BE2C (cell line): ENCODE data around the gene UBXN2A.
"Not testable (repeated sequence)": the region's sequence is repeated elsewhere in the genome, so short reads cannot be mapped to it uniquely, and the experiment has no call there.

Experiments
- DNase-seq: peaks from one replicate; pipeline ENCODE4 v3.0.0-alpha.2; 2020
- H3K27me3 ChIP-seq: fragments of 250-450 bp; sonication (Bioruptor Pico); 2 replicates; pipeline ENCODE4 v1.5.1; 2020; ENCODE audit warnings: mild to moderate bottlenecking
- H3K36me3 ChIP-seq: fragments of 250-450 bp; sonication (Bioruptor Pico); 2 replicates; pipeline ENCODE4 v1.5.1; 2020; ENCODE audit warnings: mild to moderate bottlenecking
- H3K4me1 ChIP-seq: fragments of 250-450 bp; sonication (Bioruptor Pico); 2 replicates; pipeline ENCODE4 v1.5.1; 2020
- H3K4me3 ChIP-seq: 2 replicates; pipeline ENCODE4 v1.5.1; 2011; ENCODE audit warnings: low read depth, low read length
- H3K9me3 ChIP-seq: fragments of 250-450 bp; sonication (Bioruptor Pico); 2 replicates; pipeline ENCODE4 v1.5.1; 2020
- CTCF ChIP-seq: IDR thresholded peaks from 2 replicates; pipeline ENCODE4 v1.5.1; 2012; ENCODE audit warnings: mild to moderate bottlenecking, low read depth, low read length

Gene UBXN2A

GRCh38 chr2:24022975-24023575, 82.8 kb downstream of the UBXN2A start:
- Histone ChIP-seq H3K27me3 (no peaks in the 10 kb centered on the region), H3K9me3 (no peaks in the 10 kb centered on the region), H3K4me3 (no peak overlapping the region), H3K4me1 (no peaks in the 10 kb centered on the region), H3K36me3 (peaks cover 25% of the 10 kb centered on the region)
- DNase-seq = no peak
- no peak for TF ChIP-seq CTCF

- H3K27me3 ChIP-seq = no peaks in the 10 kb centered on the region
- H3K4me3 ChIP-seq = no peak overlapping the region
- no peak for TF ChIP-seq CTCF
Observed at GRCh38 chr2:24024018-24024417, 83.8 kb downstream of the UBXN2A start.

GRCh38 chr2:24024996-24025663, 84.9 kb downstream of the UBXN2A start:
- Histone ChIP-seq H3K9me3 (no peaks in the 10 kb centered on the region), H3K4me1 (no peaks in the 10 kb centered on the region), H3K4me3 (no peak overlapping the region), H3K27me3 (no peaks in the 10 kb centered on the region), H3K36me3 (peaks cover 39% of the 10 kb centered on the region)
- DNase-seq = no peak
- TF ChIP-seq CTCF = no peak

More at GRCh38 chr2:24024018-24024417, 83.8 kb downstream of the UBXN2A start:
- Histone ChIP-seq H3K9me3 (no peaks in the 10 kb centered on the region), H3K36me3 (peaks cover 28% of the 10 kb centered on the region), H3K4me1 (no peaks in the 10 kb centered on the region)
- peak; percentile 31 for DNase-seq

- no peak overlapping the region for H3K4me3 ChIP-seq
- no peak for TF ChIP-seq CTCF
- peaks cover 47% of the 10 kb centered on the region for H3K36me3 ChIP-seq
- DNase-seq = no peak
- no peaks in the 10 kb centered on the region for H3K27me3 ChIP-seq
- H3K9me3 ChIP-seq = no peaks in the 10 kb centered on the region
- H3K4me1 ChIP-seq = no peaks in the 10 kb centered on the region
Observed at GRCh38 chr2:24026233-24026632, 86.0 kb downstream of the UBXN2A start.

- no peak overlapping the region for H3K4me3 ChIP-seq
- peaks cover 32% of the 10 kb centered on the region for H3K36me3 ChIP-seq
- DNase-seq = no peak
- no peaks in the 10 kb centered on the region for H3K27me3 ChIP-seq
- TF ChIP-seq CTCF = no peak
- H3K9me3 ChIP-seq = no peaks in the 10 kb centered on the region
- H3K4me1 ChIP-seq = no peaks in the 10 kb centered on the region
Observed at GRCh38 chr2:24038786-24039499, 98.7 kb downstream of the UBXN2A start.

- no peaks in the 10 kb centered on the region for H3K9me3 ChIP-seq
- DNase-seq = no peak
- no peaks in the 10 kb centered on the region for H3K27me3 ChIP-seq
- H3K4me3 ChIP-seq = no peak overlapping the region
- H3K36me3 ChIP-seq = peaks cover 32% of the 10 kb centered on the region
- no peaks in the 10 kb centered on the region for H3K4me1 ChIP-seq
- no peak for TF ChIP-seq CTCF
Observed at GRCh38 chr2:24040511-24040910, 100.2 kb downstream of the UBXN2A start.

GRCh38 chr2:24043133-24043532, 102.9 kb downstream of the UBXN2A start:
- H3K4me3 ChIP-seq, H3K4me1 ChIP-seq, H3K27me3 ChIP-seq, H3K9me3 ChIP-seq, DNase-seq: not testable (repeated sequence)
- H3K36me3 ChIP-seq = peaks cover 13% of the 10 kb centered on the region
